ENCODE measurements around the gene LRRC74B.

DNA sequence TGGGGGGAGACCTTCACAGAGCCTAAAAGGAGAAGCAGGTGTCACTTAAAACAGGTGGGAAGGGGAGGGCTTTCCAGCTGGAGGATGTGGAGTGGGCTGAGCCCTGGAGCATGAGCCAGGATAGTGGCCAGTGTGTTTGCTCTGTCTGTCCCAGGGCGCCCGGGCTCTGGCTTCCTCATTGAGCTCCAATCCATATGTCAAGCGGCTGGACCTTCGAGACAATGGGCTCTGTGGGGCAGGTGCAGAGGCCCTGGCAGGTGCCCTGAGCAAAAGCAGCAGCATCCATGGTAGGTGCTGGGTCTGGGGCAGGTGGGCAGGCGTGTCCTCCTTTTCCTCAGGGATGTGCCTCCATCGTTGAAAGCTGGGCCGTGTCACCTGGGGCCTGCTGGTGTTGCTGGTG is 2.0 kb downstream of the LRRC74B start:
- TF ChIP-seq EZH2phosphoT487 (conservative IDR thresholded peaks at IDR 0.05; ENCODE audit: low read length) (no peak), CTCF (IDR thresholded peaks at IDR 0.05; ENCODE audit: insufficient read depth, low read length, poor library complexity, severe bottlenecking) (no peak)
